Nephron (organoid): ENCODE results near the gene PLXND1.
A peak's percentile ranks its signal among the peaks of the same experiment; 100 is the strongest.

Experiments used
- H3K27ac Mint-ChIP-seq, 3 experiments: 2 replicates each; pipeline ENCODE4 v1.8.0; 2020; ENCODE audit warnings: mixed read lengths in 3 of 3, mild to moderate bottlenecking in 2 of 3, moderate library complexity in 1 of 3
- H3K27me3 Mint-ChIP-seq: 2 replicates; pipeline ENCODE4 v1.8.0; 2021; ENCODE audit warnings: low read depth, mild to moderate bottlenecking, moderate library complexity, mixed read lengths
- H3K36me3 Mint-ChIP-seq: 2 replicates; pipeline ENCODE4 v1.8.0; 2020; ENCODE audit warnings: low read depth, mixed read lengths
- H3K4me1 Mint-ChIP-seq: 2 replicates; pipeline ENCODE4 v1.8.0; 2020; ENCODE audit warnings: mixed read lengths
- H3K4me3 Mint-ChIP-seq, 3 experiments: 2 replicates each; pipeline ENCODE4 v1.8.0; 2020; ENCODE audit warnings: mild to moderate bottlenecking in 3 of 3, mixed read lengths in 3 of 3, moderate library complexity in 2 of 3
- H3K9me3 Mint-ChIP-seq: 2 replicates; pipeline ENCODE4 v1.8.0; 2020; ENCODE audit warnings: mixed read lengths
- TF ChIP-seq, protein P1 (sequence below), 3 experiments: fragments of 200-600 bp; sonication (generic); IDR thresholded peaks; one replicate each; pipeline ENCODE4 v1.5.0; 2021; ENCODE audit warnings: antibody characterized with exemption in 3 of 3; ENCODE audit not compliant: unreplicated experiment in 3 of 3

The PLXND1 gene

DNA sequence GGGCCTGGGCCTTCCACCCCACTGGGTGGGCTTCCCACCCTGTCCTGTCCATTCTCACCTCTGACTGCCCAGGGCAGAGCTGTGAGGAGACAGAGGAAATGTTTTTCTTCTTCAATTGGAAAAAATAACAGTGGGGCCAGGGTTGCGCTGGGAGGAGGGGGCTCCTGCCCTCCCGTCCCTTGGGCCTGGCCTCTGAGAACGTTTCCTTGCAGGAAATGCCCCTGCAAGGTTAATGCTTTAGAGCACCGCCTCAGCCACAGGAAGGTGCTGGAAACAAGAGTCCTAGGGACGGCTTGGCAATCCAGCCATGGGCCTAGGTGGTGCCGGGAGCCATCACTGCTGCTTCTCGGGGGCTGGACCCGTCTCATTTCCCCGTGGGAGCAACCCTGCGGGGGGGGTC lies 3.8 kb upstream of the PLXND1 start:
- Mint-ChIP-seq H3K4me3 (no peak overlapping the region), H3K36me3 (no peaks in the 10 kb centered on the region), H3K4me1 (no peaks in the 10 kb centered on the region), H3K27me3 (peaks cover 9% of the 10 kb centered on the region), H3K27ac (peak overlapping the region in 2 of 3 experiments; percentile 27 to 49), H3K9me3 (no peaks in the 10 kb centered on the region)
- TF ChIP-seq, protein P1, sequence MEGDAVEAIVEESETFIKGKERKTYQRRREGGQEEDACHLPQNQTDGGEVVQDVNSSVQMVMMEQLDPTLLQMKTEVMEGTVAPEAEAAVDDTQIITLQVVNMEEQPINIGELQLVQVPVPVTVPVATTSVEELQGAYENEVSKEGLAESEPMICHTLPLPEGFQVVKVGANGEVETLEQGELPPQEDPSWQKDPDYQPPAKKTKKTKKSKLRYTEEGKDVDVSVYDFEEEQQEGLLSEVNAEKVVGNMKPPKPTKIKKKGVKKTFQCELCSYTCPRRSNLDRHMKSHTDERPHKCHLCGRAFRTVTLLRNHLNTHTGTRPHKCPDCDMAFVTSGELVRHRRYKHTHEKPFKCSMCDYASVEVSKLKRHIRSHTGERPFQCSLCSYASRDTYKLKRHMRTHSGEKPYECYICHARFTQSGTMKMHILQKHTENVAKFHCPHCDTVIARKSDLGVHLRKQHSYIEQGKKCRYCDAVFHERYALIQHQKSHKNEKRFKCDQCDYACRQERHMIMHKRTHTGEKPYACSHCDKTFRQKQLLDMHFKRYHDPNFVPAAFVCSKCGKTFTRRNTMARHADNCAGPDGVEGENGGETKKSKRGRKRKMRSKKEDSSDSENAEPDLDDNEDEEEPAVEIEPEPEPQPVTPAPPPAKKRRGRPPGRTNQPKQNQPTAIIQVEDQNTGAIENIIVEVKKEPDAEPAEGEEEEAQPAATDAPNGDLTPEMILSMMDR (IDR thresholded peaks at IDR 0.05; ENCODE audit: unreplicated experiment in 3 of 3) = no peak

DNA sequence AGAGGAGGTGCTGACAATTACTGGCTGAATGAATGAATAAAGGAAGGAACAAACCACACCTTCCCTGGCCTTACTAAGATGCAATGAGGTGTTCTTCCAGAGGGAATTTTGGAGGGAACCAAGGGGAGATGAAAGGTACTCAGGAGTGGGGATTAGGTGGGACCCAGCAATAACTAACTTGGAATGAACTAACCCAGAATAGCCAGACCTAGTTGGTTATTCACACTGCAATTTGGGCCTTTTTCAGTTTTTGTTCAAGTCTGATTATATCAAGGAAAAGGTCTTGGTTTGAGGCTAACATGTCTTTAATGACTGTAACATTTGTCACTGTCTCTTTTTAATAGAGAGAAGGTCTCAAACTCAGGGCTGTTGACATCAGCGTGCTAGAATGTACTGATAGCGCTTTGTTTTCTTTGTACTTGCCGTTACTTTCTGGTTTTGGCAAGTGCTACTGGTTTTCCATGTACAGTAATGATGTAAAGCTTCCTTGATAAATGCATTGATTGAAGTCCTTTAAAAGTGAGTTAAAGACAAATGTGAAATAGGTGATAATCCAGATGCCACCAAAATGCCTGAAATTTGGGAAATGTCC lies 3.2 kb upstream of the PLXND1 start:
- Mint-ChIP-seq H3K27ac (peak overlapping the region in 2 of 3 experiments; percentile 27 to 49), H3K4me1 (no peaks in the 10 kb centered on the region), H3K27me3 (peaks cover 13% of the 10 kb centered on the region)

DNA sequence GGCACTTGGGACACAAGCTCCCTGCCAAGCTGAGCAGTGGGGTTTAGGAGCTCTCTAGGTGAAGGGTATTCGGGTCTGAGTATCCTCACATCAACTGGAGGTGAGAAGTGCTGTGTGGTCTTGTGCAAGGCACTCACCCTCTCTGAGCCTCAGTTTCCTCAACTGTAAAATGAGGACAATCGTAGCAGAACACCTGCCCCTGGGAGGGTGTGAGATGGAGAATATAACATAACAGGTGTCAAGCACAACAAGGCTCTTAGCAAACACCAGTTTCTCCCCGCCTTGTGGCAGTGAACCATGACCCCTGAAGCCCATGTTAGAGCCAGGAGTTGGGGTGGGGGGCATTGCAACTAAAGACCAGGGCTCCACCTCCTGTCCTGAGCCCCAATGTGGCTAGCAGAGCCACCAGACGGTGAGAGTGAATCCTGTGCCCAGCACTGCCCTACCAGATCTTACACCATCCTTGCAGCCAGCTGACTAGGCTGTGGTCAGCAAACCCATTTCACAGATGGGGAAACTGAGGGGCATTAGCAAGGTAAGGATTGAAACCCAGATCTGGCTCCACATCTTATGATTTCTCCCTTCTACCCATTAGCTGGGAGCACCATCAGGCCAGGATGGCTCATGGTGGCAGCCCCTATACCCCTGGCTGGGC lies 2.6 kb upstream of the PLXND1 start:
- Mint-ChIP-seq H3K36me3 (no peaks in the 10 kb centered on the region), H3K4me3 (peak overlapping the region; percentile 66 to 79 (median 78)), H3K27ac (peak overlapping the region; percentile 50 to 76 (median 51)), H3K27me3 (peaks cover 16% of the 10 kb centered on the region), H3K9me3 (no peaks in the 10 kb centered on the region), H3K4me1 (peaks cover 6% of the 10 kb centered on the region)
- TF ChIP-seq, protein P1 (IDR thresholded peaks at IDR 0.05; ENCODE audit: unreplicated experiment in 3 of 3) = no peak

More for the DNA sequence above, 3.2 kb upstream of the PLXND1 start:
- no peaks in the 10 kb centered on the region for H3K36me3 Mint-ChIP-seq
- H3K4me3 Mint-ChIP-seq = peak overlapping the region in 2 of 3 experiments; percentile 23 to 32
- no peaks in the 10 kb centered on the region for H3K9me3 Mint-ChIP-seq
- TF ChIP-seq, protein P1 (IDR thresholded peaks at IDR 0.05; ENCODE audit: unreplicated experiment in 3 of 3) = no peak

DNA sequence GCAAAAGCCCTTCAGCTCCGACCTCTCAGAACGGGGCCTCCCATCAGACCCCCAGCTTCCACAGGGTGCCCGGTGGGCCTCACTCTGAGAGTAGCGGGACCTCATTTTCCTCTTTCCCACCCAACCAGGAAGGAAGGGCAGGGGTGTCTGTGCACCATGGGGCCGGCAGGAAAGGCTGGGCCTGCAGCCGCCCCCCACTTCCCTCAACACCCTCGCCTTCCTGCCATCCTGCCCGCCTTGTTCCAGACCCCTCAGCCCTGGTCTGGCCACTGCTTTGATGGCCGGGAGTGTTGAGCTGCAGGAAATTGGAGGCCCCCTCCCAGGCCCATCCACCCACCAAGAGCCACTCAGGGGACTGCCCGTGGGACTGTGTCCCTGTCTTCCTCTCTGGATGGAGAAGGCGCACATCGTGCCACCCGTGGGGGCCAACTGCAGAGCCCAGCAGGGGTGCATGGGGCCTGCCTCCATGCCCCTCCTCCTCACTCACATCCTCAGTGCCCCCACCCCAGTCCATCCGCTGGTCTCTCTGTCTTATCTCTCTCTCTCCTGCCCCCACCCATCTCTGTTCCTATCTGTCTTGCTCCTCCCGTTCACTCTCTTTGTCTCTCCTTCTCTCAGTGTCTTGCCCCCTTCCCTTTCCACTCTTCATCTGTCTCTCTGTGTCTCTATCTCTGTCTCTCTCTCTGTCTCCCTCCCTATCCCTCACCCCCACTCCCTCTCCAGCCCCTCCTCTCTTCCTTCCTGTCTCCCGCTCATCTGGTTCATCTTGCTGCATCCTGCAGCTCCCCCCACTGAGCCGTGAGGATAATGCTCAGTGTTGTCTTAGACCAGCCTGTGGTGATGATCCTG lies 1.8 kb upstream of the PLXND1 start:
- peaks cover 19% of the 10 kb centered on the region for H3K27me3 Mint-ChIP-seq
- H3K4me3 Mint-ChIP-seq = peak overlapping the region; percentile 79 to 96 (median 90)
- H3K9me3 Mint-ChIP-seq = no peaks in the 10 kb centered on the region
- peak overlapping the region; percentile 50 to 76 (median 51) for H3K27ac Mint-ChIP-seq
- H3K36me3 Mint-ChIP-seq = no peaks in the 10 kb centered on the region
- peaks cover 12% of the 10 kb centered on the region for H3K4me1 Mint-ChIP-seq
- TF ChIP-seq, protein P1 (IDR thresholded peaks at IDR 0.05; ENCODE audit: unreplicated experiment in 3 of 3) = peak in 1 of 3 experiments; percentile 15

DNA sequence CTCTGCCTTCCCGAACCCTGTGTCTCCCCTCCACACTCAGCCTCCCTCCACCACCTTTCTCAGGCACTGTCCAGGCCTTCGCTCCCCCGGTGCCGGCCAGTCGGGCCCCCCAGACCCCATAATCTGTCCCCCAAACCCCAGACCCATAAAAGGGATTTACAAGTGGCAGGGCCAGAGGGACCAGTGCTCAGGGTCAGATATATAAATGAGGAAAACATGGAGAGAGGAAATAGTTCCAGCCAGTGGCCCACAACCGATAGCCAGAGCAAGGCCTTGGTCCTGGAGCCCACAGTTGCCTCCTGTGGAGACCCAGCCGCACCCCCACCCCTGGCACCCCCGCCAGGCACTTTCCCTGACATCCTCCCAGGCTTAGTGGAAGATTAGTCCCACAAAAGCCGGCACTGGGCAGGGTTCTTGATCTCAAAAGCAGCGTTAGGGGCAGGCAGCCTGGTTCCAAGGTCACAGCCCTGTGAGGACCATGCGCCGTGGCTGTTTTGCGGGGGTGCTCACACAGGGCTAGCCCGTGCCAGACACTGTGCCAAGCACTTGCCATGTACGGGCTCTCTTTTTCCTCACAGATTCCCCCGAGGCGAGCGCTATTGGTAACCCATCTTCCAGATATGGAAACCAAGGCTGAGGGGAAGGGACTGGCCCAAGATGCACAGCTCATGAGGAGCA lies 1.1 kb upstream of the PLXND1 start:
- peaks cover 19% of the 10 kb centered on the region for H3K27me3 Mint-ChIP-seq
- H3K36me3 Mint-ChIP-seq = no peaks in the 10 kb centered on the region
- peak overlapping the region; percentile 90 to 96 (median 94) for H3K4me3 Mint-ChIP-seq
- H3K27ac Mint-ChIP-seq = peak overlapping the region; percentile 82 to 96 (median 93)
- no peaks in the 10 kb centered on the region for H3K9me3 Mint-ChIP-seq
- peaks cover 19% of the 10 kb centered on the region for H3K4me1 Mint-ChIP-seq
- TF ChIP-seq, protein P1 (IDR thresholded peaks at IDR 0.05; ENCODE audit: unreplicated experiment in 3 of 3) = no peak
